Stimulated activated CD4-positive, alpha-beta T cell treated with anti-CD3 and anti-CD28 coated beads, Interleukin-1b, Interleukin-23, amount 100 ng/mL, for 48 hours (primary cell): Measurements from ENCODE around the gene TOX3.

Experiments
- DNase-seq: peaks from one replicate; pipeline ENCODE4 v3.0.0-alpha.2; 2020

Gene TOX3

DNA sequence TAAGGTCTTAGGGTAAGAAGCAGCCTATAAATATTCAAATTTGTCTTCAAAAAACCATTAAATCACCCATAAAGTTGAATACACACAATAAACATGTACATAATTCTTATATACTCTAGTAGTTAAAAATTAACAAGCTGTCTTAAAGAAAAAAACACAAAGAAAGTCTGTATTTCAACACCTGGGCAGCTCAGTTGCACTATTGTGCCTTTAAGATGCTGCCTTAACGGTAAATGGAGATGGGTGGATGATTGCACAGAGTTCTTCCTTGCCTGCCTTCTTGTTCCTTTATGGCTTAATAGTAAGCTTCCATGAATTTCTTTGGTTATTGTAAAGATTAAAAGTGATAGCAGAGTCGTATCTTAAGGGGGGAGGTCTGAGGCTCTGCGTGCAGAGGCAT is 105.1 kb downstream of the TOX3 start:
- no peak for DNase-seq

DNA sequence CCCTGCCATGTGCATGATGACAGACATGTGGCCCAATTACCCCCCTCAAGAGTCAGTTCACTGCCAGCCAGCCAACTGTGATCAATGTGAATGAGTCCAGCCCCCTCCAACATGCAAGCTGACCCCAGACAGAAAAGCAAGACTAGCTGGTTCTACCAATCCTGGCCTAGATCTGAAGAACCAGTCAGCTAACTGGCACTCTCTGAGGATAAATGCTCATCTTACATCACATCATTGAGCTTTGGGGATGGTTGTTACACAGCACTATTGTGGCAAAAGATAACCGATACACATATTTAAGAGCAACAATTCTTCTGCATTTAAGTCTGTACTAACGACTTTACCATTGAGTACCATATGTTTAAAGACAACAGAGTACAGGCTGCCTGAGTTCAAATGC is 106.7 kb downstream of the TOX3 start:
- no peak for DNase-seq

DNA sequence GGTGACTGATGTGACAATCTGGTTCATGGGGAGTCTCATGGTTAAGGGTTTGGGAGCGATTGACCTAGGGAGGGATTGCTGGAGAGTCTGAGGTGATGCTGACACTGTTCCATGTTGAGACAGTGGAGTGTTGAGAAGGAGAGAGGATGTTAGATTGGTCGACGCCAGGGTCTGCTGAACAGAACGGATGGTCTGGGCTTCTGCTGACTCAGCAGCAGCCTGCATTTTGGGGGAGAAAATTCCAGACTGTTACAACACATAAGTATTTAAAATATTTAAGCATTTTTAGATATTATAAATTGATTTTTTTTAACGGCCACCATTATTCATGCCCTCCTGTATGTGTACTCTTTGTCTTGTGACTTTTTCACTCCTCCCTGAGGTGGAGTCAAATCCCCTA is 107.2 kb downstream of the TOX3 start:
- no peak for DNase-seq

DNA sequence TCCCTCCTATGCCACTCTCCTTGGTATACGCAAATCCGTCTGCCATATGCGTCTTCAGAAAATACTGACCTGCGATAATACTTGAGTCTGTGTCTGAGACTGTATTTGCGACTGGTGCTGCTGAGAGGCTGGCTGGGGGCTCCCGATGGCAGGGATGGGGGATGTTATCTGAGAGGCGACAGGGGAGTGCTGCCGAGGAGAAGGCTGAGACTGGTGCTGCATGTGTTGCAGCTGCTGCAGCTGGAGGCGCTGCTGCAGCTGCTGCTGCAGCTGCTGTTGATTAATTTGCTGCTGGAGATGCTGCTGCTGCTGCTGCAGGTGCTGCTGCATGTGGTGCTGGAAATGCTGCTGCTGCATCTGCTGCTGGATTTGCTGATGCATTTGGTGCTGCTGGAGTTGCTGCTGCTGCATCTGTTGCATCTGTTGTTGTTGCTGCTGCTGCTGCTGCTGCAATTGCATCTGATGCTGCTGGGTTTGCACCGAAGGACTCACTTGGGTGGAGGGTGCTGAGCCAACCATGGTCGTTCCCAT is 107.7 kb downstream of the TOX3 start:
- no peak for DNase-seq

DNA sequence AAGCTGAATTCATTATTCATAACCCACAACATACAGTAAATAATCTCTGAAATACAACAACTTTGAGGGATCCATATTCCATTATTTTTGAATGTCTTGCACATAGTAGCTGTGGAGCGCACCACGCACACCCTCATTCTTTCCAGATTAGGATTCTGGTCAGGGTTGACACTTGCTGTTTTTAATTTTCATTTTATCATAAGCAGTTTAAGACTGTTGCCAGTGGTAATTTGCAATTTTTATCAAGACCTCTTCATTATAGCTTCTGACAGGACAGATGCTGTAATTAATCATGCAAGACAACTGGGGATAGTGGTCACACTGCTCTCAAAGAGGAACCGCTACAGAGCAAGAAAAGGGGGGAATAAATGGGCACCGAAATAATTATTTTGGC is 109.7 kb downstream of the TOX3 start:
- no peak for DNase-seq

DNA sequence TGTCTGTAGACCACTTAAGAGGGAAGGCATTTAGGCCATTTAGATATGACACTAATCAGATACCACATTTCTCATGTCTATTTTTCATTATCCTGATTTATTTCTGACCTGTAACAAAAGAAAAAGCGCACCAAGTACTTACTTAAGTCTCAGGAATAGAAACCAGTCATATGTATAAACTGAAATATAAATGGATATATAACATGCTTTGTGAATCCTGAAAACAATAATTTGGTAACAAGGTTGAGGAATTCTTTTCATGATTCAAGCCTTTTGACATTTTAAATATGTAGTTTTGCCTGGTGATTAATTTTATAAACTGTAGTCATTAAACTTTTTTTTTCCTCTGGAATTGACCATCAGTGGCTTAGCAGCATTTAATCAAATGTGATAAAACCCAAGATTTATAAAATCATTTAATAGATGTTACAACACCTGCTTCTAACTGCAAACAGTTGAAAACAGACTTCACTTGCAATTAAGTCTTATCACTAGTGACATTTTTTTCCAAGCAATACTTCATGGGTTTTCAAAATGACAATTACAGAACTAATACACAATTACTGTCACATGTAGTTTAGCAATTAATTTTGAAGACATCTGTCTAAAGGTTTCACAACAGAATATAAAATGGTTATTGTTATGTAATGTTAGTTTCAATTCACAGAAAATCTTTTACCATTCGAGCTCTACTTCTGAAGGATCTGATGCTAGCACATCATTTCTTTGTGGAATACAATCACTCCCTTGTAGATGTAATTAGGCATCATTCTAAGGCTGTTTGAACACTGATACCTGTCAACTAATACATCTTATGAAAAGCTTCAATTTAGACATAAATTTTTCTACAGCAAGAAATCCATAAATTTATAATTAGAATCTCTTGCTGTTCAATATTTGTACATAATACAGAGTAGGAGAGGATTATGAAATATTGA is 110.3 kb downstream of the TOX3 start:
- DNase-seq = no peak

DNA sequence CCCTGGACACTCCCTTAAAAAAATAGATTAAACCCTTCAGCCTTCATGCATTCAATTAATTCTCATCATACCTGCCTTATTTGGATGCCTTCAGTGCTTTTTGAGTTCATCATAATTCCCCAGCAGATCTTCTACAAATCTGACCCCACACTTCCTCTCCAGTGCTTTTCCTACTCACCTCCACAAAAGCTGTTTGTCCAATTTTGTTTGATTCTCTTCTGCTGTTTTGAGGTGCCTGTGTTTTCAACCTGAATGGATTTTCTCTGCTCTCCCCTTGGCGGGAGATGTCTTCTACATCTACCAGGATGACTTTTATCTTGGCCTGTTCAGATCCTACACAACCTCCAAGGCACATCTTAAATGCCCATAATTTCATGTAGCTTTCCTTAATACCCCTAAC is 112.7 kb downstream of the TOX3 start:
- no peak for DNase-seq

DNA sequence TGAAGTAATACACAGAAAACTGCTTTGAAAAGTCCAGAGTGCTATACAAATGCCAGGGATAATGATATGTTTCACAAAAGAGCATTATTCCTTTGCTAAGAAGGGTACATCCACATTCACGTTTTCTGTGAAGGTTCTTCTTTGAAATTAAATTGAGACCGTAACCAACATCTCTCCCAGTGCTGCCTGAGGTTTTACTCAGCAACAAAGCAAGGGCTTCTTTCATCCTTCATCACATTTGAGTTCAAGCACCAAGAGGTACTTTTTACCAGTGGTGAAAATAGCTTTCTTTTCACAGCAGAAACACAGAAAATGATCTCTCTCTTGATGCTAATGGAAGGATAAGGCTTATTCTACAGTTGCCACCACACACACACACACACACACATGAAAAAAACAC is 113.3 kb downstream of the TOX3 start:
- no peak for DNase-seq

DNA sequence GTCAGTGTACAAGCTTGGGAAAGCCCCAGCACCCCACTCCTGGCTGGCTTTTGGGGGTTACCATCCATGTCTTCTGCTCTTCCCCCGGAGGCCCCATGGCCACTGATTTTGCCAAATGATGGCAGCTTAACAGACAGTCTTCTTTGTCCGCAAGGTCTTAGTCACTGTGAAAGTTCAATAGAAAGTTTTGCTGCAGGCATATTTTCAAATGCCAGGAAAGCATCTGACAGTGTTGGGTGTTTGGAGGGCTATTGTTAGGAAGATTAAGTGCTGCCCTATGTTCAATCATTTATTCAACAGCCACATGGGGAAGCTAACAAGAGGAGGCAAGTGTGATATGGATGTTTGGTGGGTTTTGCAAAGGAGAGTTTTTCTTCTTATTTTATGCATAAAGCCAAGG is 122.4 kb downstream of the TOX3 start:
- no peak for DNase-seq

DNA sequence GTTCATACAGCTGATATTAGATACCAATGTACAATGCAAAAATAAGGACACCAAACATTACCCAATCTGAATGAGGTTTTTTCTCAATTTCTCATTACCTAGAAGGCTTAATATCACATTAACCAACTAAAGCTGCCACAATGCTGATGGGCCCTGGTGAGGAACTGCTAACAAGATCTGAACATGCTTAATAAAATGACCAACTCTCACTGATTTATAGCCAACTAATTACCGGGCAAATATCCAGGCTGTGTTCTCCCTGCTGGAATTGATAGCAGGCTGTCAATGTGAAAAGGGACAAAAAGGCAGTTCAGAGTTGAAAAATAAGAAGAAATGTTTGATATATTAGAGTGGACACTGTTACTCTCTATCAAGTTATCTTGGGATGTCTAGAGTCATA is 124.6 kb downstream of the TOX3 start:
- DNase-seq = no peak

DNA sequence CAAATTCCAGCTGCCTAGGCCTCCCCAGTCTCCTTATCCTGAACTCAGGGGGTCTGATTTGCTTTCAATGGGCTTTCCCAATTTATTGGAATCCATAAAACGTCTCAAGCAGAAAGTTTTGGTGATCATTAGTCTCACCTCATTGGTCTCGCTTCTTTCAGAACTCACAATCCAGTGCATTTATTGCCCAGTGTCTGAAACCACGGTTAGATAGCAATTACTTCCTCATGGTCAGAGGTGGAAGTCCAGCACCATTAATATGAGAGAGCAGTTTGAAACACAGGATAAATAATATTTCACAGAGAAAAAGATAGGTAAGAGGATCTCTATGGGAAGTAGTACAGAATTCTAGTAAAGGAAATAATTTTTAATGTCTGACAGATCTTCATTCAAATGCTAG is 128.7 kb downstream of the TOX3 start:
- DNase-seq = no peak

DNA sequence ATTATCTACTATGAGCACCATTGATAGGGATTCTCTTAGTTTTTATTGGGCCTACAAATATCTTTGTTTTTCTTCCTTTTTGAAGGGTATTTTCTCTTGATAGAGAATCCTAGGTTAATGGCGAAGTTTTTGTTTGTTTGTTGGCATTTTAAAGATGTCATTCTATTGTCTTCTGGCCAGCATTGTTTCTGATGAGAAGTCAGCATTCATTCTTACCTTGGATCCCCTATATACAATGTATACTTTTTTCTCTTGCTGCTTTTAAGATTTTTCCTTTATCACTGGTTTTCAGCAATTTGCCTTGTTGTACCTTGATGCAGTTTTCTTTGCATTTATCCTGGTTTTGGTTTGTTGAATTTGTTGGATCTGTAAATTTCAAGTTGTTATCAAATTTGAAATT is 130.1 kb downstream of the TOX3 start:
- no peak for DNase-seq

DNA sequence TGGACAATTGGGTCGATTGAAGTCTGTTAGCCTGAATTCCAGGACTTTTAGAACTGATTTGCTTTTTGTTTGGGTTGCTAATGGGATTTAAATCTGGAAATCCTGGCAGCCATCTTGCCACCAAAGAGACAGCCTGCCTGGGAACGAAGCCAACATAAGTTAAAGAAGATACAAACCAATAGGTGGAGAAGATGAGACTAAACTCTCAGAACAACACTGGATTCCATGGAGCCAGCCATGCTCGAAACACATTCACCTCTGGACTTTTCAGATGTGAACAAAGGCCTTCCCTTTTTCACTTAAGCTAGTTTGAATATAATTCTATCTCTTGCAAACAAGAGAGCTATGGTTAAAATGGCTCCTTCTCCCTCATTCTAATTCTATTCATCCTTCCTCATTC is 135.9 kb downstream of the TOX3 start:
- DNase-seq = no peak

DNA sequence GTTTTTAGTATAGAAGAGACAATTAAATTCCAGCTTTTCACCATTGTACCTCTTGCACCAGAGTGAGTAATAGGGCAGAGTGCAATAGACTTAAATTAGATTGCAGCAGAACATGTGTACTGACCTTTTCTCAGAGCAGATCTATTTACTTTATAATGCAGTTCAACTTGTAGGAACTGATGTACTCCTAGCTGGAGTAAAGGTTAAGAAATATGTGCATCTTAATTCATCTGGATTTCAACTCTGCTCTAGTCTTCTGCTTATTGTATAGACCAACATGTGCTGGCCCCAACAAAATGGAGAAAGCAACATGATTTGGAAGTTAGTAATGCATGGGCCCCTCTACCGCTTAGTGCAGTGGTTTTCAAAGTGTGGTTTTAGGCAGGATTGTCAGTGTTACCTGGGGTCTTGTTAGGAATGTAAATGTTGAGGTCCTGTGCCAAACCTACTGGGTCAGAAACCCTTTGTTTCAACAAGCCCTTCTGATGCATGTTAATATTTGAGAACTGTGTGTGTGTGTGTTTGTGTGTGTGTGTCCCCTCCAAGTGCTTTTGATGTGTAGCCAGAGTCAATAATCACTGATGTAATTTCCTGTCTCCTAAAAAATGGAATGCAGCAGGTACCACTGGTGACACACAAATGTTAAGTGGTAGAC is 138.6 kb downstream of the TOX3 start:
- no peak for DNase-seq

DNA sequence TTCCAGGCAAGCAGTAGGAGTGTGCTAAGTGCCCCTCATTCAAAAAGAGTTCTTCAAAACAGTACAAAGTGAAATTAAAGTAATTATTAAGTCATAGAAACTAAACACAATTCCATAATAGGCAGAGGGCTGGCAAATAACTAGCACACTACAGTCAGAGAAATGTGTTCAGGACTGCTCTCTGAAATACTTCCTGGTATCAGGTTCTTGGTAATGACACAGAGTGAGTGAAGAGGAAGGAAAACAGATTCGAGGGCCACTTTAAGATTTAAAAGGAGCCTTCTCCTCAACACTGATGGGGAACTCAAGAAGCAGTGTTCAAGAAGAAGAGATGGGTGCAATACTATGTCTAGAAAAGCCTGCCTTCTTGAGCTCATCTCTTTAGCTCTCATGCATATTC is 139.2 kb downstream of the TOX3 start:
- DNase-seq = no peak

DNA sequence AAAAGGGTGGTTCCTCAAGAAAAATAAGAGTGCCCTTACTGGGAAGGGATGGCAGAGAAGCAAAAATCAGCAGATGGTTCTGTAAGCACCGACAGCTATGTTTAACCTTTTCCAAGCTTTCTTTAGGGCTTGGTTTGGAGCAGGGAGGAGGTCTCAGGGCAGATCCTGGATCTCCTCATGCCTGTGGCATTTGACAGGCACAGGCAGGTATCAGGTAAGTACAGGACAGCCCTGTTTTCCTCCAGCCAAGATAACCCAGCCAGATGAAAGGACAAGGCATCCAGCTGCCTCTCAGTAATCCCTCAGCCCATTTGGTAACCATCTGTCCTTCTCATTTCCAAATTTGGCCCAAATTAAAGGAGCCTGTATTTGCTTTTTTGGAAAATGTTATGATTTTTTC is 141.5 kb downstream of the TOX3 start:
- DNase-seq = no peak

DNA sequence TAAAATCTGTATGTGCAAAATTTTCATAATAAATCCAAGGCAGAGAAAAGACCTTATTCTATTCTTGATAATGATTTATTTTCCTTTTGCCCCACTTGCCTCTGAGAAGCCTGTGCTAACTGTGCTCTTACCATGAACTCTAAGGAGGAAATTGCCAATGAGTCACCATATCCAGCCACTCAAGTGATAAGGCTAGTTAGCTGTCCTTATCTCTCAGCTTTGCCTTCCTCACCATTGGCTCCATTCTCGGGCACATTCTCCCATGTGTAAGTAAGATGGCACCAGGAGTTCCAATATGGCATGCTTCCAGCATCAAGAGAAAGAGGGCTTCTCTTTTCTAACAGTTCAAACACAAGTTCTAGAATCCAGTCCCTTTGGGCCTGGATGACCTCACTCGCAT is 142.4 kb downstream of the TOX3 start:
- DNase-seq = no peak

DNA sequence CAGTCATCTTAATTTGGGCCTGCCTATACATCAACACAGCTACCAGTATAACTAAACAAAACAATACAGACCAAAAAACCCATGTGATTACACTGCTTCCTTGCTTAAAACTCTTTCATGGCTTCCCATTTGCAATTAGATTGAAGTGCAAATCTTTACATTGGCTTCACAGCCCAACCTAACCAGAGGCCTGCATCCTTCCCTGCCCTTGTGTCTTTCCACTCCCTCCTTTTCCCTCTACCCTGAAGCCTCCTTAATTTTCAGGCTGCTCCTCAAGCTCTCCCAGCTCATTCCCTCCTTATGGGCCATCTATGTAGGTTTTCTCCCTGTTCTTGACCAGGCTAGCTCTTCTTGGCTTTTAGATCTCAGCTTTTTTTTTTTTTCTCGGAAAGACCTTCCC is 147.8 kb downstream of the TOX3 start:
- no peak for DNase-seq

DNA sequence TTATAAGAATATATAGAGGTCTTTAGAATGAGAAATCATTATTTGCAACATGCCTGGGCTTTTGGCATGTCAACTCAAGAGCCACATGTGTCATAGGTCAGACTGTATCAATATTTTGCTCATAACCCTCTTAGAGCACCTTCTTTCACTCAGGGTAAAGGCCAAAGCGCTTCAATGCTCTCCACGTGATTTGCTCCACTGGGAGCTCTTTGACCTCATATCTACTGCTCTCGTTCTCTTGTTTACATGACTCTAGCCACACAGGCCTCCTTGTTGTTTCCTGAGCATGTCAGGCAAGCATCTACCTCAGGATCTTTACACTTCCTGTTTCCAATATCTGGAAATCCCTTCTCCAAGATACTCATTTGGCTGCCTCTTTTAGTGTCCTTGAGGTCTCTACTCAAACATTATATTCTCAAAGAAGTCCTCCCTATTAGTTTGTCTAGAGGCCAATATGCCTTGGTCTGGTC is 148.4 kb downstream of the TOX3 start:
- DNase-seq = no peak

DNA sequence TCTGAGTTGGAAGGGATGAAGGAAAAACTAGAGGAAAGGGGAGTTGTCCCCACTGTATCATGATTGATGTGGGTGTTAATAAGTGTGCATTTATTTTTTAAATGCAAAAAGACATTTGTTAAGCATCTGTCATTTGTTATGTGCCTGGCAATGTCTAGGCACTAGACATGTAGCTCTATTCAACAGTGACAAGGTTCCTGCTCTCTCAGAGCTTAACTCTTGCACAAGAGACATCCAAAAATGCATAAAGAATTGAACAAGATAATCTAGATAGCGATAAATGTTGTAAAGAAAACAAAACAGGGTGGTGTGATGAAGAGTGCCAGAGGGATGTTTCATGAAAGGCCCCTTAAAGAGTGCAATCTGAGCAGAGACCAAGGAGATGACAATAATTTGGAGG is 148.9 kb downstream of the TOX3 start:
- DNase-seq = no peak

DNA sequence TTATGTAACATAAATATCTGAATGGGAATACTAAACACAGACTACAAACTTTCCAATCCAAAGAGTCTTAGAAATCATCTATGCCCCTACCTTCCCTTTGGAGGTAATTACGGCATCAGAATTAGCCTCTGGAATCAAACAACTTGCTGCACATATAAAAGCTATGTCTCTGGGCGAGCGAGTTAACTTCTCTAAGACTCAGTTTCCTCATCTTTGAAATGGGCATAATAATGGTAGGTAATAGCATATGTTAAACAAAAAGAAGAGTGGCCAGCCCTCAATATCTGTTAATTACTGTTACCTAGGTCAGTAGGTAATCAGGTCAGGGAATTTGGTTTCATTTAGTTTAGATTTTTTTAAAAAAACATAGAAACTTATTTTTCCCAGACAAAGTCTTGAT is 153.5 kb downstream of the TOX3 start:
- no peak for DNase-seq

DNA sequence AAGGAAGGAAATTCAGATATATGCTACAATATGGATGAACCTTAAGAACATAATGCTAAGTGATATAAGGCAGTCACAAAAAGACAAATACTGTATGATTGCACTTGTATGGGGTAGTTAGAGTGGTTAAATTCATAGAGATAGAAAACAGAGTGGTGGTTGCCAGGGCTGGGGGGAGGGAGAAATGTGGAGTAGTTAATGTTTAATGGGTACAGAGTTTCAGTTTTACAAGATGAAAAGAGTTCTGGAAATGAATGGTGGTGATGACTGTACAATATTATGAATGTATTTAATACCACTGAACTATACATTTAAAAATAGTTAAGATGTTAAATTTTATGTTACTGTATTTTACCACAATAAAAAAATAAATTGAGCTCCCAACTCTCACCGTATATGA is 157.9 kb downstream of the TOX3 start:
- no peak for DNase-seq
